ENCODE results near the gene KRT33A.

DNA sequence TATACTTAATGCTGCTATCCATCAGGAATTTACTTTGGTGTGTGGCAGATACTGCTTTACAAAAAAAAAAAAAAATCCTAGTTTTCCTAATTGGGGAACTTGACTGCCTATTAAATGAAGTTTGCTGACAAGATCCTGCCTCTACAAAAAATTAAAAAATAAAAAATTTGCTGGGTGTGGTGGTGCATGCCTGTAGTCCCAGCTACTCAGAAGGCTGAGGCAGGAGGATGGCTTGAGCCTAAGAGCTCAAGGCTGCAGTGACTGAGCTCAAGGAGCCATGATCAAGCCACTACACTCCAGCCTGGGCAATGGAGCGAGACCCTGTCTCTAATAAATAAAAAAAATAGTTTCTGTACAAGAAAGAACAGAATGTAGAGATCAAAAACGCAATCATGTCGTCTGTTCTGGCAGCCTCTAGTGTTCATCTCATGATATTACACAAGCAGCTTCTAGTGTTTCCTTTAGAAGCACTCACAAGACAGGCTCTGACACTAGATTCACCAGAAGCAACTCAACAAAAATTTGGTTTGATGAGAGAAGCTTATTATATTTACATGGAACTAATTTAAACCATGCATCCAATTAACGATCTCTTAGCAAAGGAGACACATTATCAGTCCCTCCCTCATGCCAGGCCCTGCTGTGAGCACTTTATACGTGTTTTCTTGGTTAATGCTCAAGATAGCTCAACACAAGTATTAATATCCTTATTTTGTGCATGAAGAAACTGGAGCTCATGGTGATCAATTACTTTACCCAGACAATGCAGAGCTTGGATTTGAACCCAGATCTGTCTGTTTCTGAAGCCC lies 28.3 kb downstream of the KRT33A start:
- TF ChIP-seq GATA2 (IDR thresholded peaks at IDR 0.05; ENCODE audit: low read depth, low read length) (no peak), GATA3 (IDR thresholded peaks at IDR 0.05; ENCODE audit: low read depth, low read length) (no peak)
